DLD1 (cell line): ENCODE results near the gene GSK3A.

Experiments
- in situ Hi-C: cut with HindIII; loops from 2 replicates; pipeline ENCODE4 v1.10.0; 2017; ENCODE audit warnings: low sequenced_read_pairs

GSK3A gene

GRCh38 chr19:42281146-42281826 is 38.9 kb upstream of the GSK3A start:
- in situ Hi-C loops = no loop called here

- in situ Hi-C loops = no loop called here
Observed at GRCh38 chr19:42280815-42281145, 38.4 kb upstream of the GSK3A start.

GRCh38 chr19:42279902-42280814 is 37.8 kb upstream of the GSK3A start:
- in situ Hi-C loops = no loop called here

GRCh38 chr19:42279155-42279901 is 36.9 kb upstream of the GSK3A start:
- in situ Hi-C loops = no loop called here

GRCh38 chr19:42278452-42279154 is 36.2 kb upstream of the GSK3A start:
- in situ Hi-C loops = no loop called here

- in situ Hi-C loops = no loop called here
Observed at GRCh38 chr19:42277821-42278451, 35.5 kb upstream of the GSK3A start.

GRCh38 chr19:42276821-42277220 is 34.4 kb upstream of the GSK3A start:
- in situ Hi-C loops = no loop called here

- in situ Hi-C loops = no loop called here
Observed at GRCh38 chr19:42276284-42276683, 33.9 kb upstream of the GSK3A start.

GRCh38 chr19:42275517-42275916 is 33.1 kb upstream of the GSK3A start:
- in situ Hi-C loops = no loop called here

- in situ Hi-C loops = no loop called here
Observed at GRCh38 chr19:42275103-42275502, 32.7 kb upstream of the GSK3A start.

- in situ Hi-C loops = no loop called here
Observed at GRCh38 chr19:42274065-42274682, 31.8 kb upstream of the GSK3A start.

GRCh38 chr19:42273407-42274064 is 31.1 kb upstream of the GSK3A start:
- in situ Hi-C loops = no loop called here

GRCh38 chr19:42272989-42273406 is 30.6 kb upstream of the GSK3A start:
- in situ Hi-C loops = no loop called here

- in situ Hi-C loops = no loop called here
Observed at GRCh38 chr19:42272535-42272897, 30.1 kb upstream of the GSK3A start.

GRCh38 chr19:42271861-42272534 is 29.6 kb upstream of the GSK3A start:
- in situ Hi-C loops = no loop called here

- in situ Hi-C loops = no loop called here
Observed at GRCh38 chr19:42271045-42271419, 28.6 kb upstream of the GSK3A start.

GRCh38 chr19:42270346-42271044 is 28.1 kb upstream of the GSK3A start:
- in situ Hi-C loops = no loop called here
